Tibial nerve (tissue), 3 donors: ENCODE data around the gene FOXJ3.

Experiments used
- CTCF ChIP-seq, 5 experiments: fragments of 200-600 bp in 3 of 5; fragments of 450-650 bp in 2 of 5; sonication (generic) in 3 of 5; IDR thresholded peaks; one replicate each; pipeline ENCODE4 v1.5.1; 2016 to 2019; ENCODE audit warnings: antibody characterized with exemption in 5 of 5, mild to moderate bottlenecking in 3 of 5, moderate library complexity in 2 of 5
- POLR2A ChIP-seq, 2 donors: fragments of 450-650 bp; IDR thresholded peaks; one replicate each; pipeline ENCODE4 v1.6.1; 2017; ENCODE audit warnings: antibody characterized with exemption in 2 of 2, mild to moderate bottlenecking in 2 of 2, moderate library complexity in 2 of 2

GRCh38 chr1:42359466-42359865, 24.4 kb upstream of the FOXJ3 start:
- TF ChIP-seq CTCF (IDR thresholded peaks at IDR 0.05) = no peak
- TF ChIP-seq POLR2A (IDR thresholded peaks at IDR 0.05) = no peak
